WTC11 (cell line): Measurements from ENCODE around the gene GNLY. TPM values are rescaled to one million over a fixed set of nuclear protein-coding genes. Genes with fewer than 3 reads are reported as not detected.

Experiments
- total RNA-seq: library from RNA; stranded (reverse); gene quantifications from 3 replicates; pipeline ENCODE4 v1.2.3, GENCODE V29; 2021

Gene GNLY
- total RNA-seq, 1 experiment from 2014 or later = not detected

Other genes starting within 250 kb of the GNLY start
- 208 to 222 TPM (median 208 TPM) in 3 replicates for gene MAT2A, start 155.2 kb upstream of the GNLY start, total RNA-seq
- gene GGCX, start 132.9 kb upstream of the GNLY start, total RNA-seq = 40.9 to 42.9 TPM (median 41.4 TPM) in 3 replicates
- gene VAMP8, start 116.8 kb upstream of the GNLY start, total RNA-seq = 48.8 to 55.4 TPM (median 52.0 TPM) in 3 replicates
- 6.3 to 7.4 TPM (median 7.0 TPM) in 3 replicates for gene VAMP5, start 109.9 kb upstream of the GNLY start, total RNA-seq
- 95.4 to 108 TPM (median 102 TPM) in 3 replicates for gene RNF181, start 98.6 kb upstream of the GNLY start, total RNA-seq
- 20.9 to 23.1 TPM (median 21.6 TPM) in 3 replicates for gene TMEM150A, start 91.7 kb upstream of the GNLY start, total RNA-seq
- 63.8 to 69.6 TPM (median 65.0 TPM) in 3 replicates for gene C2orf68, start 82.3 kb upstream of the GNLY start, total RNA-seq
- 72.4 to 81.6 TPM (median 75.4 TPM) in 3 replicates for gene USP39, start 78.2 kb upstream of the GNLY start, total RNA-seq
- 7.6 to 10.7 TPM (median 9.0 TPM) in 3 replicates for gene SFTPB, start 26.2 kb upstream of the GNLY start, total RNA-seq
- gene ATOH8, start 59.6 kb downstream of the GNLY start, total RNA-seq = 0.23 to 0.81 TPM (median 0.57 TPM) in 3 replicates
- gene ST3GAL5, start 194.6 kb downstream of the GNLY start, total RNA-seq = 5.9 to 6.8 TPM (median 6.2 TPM) in 3 replicates